Body of pancreas (tissue), 4 donors: ENCODE results near the gene SLC16A11.

Experiments
- CTCF ChIP-seq, 7 experiments: fragments of 450-650 bp in 4 of 7; fragments of 200-600 bp in 3 of 7; sonication (generic) in 3 of 7; IDR thresholded peaks; one replicate each; pipeline ENCODE4 v1.5.1; 2016 to 2019; ENCODE audit warnings: antibody characterized with exemption in 7 of 7
- POLR2A ChIP-seq, 3 donors: fragments of 450-650 bp; IDR thresholded peaks; one replicate each; pipeline ENCODE4 v1.6.1; 2016; ENCODE audit warnings: antibody characterized with exemption in 3 of 3, mild to moderate bottlenecking in 2 of 3

GRCh38 chr17:7045492-7046126, 1.7 kb upstream of the SLC16A11 start:
- TF ChIP-seq CTCF (IDR thresholded peaks at IDR 0.05) (peak; percentile 39 to 97 (median 90)), POLR2A (IDR thresholded peaks at IDR 0.05) (no peak)
